Endothelial cell of umbilical vein (primary cell): ENCODE data around the gene GLDN. TPM values are rescaled to one million over a fixed set of nuclear protein-coding genes. Genes with fewer than 3 reads are reported as not detected.
A peak's percentile ranks its signal among the peaks of the same experiment; 100 is the strongest.

Experiments used
- BruUV-seq: library from RNA; stranded (reverse); fragments of 400-500 nt; replicated peaks from 2 replicates; lab custom pipeline; 2021; lab: Mats Ljungman, UMichigan
- CTCF ChIA-PET: fragments of 300-600, 350-600 bp; sonication (Branson Sonifier 250); formaldehyde crosslinking; loops from one replicate; lab custom pipeline; 2021; ENCODE audit warnings: antibody characterized with exemption, inconsistent platforms; lab: Charles Lee
- POLR2A ChIA-PET: fragments of 300-600, 350-600 bp; sonication (Branson Sonifier 250); formaldehyde crosslinking; loops from one replicate; lab custom pipeline; 2021; ENCODE audit warnings: antibody characterized with exemption, inconsistent platforms; lab: Charles Lee
- DNase-seq: peaks from one replicate; pipeline ENCODE4 v3.0.0-alpha.2; 2011; ENCODE audit warnings: low read depth, low spot score
- FAIRE-seq: peaks from 2 replicates; lab custom pipeline; 2011; peaks lifted over from hg19 to GRCh38; lab: Jason Lieb, UNC
- H2AFZ ChIP-seq: 2 replicates; pipeline ENCODE4 v1.6.0; 2012; ENCODE audit warnings: low read depth, low read length, control low read depth, inconsistent platforms
- H3K27ac ChIP-seq: 2 replicates; pipeline ENCODE4 v1.5.1; 2011; ENCODE audit warnings: low read depth, mild to moderate bottlenecking, control low read depth, low read length, moderate library complexity; ENCODE audit not compliant: insufficient read depth
- H3K27me3 ChIP-seq, 2 experiments: 2 replicates each; pipeline versions ENCODE4 v1.6.0 to v1.6.1; 2011; ENCODE audit warnings: low read length in 2 of 2, mixed read lengths in 1 of 2; ENCODE audit not compliant: control insufficient read depth in 2 of 2, insufficient read depth in 2 of 2
- H3K36me3 ChIP-seq, 2 experiments: 2 replicates in 1 of 2; 3 replicates in 1 of 2; pipeline ENCODE4 v1.5.1; 2011; ENCODE audit warnings: low read length in 2 of 2, mild to moderate bottlenecking in 1 of 2, moderate library complexity in 1 of 2; ENCODE audit not compliant: control insufficient read depth in 2 of 2, insufficient read depth in 2 of 2; ENCODE audit errors: extremely low read depth in 1 of 2
- H3K4me1 ChIP-seq: 3 replicates; pipeline ENCODE4 v1.5.1; 2011; ENCODE audit warnings: mild to moderate bottlenecking, low read length; ENCODE audit not compliant: control insufficient read depth, insufficient read depth; ENCODE audit errors: extremely low read depth
- H3K4me2 ChIP-seq: 2 replicates; pipeline ENCODE4 v1.6.1; 2011; ENCODE audit warnings: low read length, control low read depth, mixed read lengths; ENCODE audit not compliant: insufficient read depth
- H3K4me3 ChIP-seq, 3 experiments: fragments of 200-600 bp in 1 of 3; sonication (generic), shearing (Covaris generic) in 1 of 3; replicated peaks in 1 of 3; 2 replicates each; pipeline ENCODE4 v1.5.1; 2011 to 2016; ENCODE audit warnings: control low read depth in 3 of 3, low read length in 3 of 3, mild to moderate bottlenecking in 2 of 3, inconsistent platforms in 1 of 3, low read depth in 1 of 3, moderate library complexity in 1 of 3; ENCODE audit not compliant: insufficient read depth in 1 of 3
- H3K79me2 ChIP-seq: 2 replicates; pipeline ENCODE4 v1.6.0; 2012; ENCODE audit warnings: low read length, inconsistent platforms; ENCODE audit not compliant: control insufficient read depth, insufficient read depth
- H3K9ac ChIP-seq: replicated peaks from 2 replicates; pipeline ENCODE3; 2011; ENCODE audit warnings: low read length, control low read depth; ENCODE audit not compliant: insufficient read depth; ENCODE audit errors: extremely low read depth
- H3K9me1 ChIP-seq: replicated peaks from 3 replicates; pipeline ENCODE4 v1.6.0; 2011; ENCODE audit warnings: mild to moderate bottlenecking, low read length; ENCODE audit not compliant: control insufficient read depth, insufficient read depth; ENCODE audit errors: extremely low read depth
- H3K9me3 ChIP-seq: replicated peaks from 2 replicates; pipeline ENCODE4 v1.5.1; 2012; ENCODE audit warnings: low read length, inconsistent platforms; ENCODE audit not compliant: control insufficient read depth, insufficient read depth
- H4K20me1 ChIP-seq: replicated peaks from 2 replicates; pipeline ENCODE3; 2011; ENCODE audit warnings: mild to moderate bottlenecking, low read length; ENCODE audit not compliant: control insufficient read depth, insufficient read depth; ENCODE audit errors: extremely low read depth
- EZH2 ChIP-seq: IDR thresholded peaks from 2 replicates; pipeline ENCODE4 v1.6.1; 2012; ENCODE audit warnings: borderline replicate concordance, low read depth, mild to moderate bottlenecking, moderate library complexity, low read length, inconsistent platforms; ENCODE audit not compliant: severe bottlenecking
- FOS ChIP-seq: IDR thresholded peaks from 2 replicates; pipeline ENCODE4 v1.6.1; 2011; ENCODE audit warnings: mild to moderate bottlenecking, low read length, moderate library complexity, borderline replicate concordance; ENCODE audit not compliant: insufficient read depth
- GATA2 ChIP-seq: IDR thresholded peaks from 2 replicates; pipeline ENCODE4 v1.7.0; 2011; ENCODE audit warnings: low read depth, mild to moderate bottlenecking, moderate library complexity, mixed read lengths, low read length; ENCODE audit not compliant: insufficient read length, insufficient read depth
- JUN ChIP-seq: IDR thresholded peaks from 2 replicates; pipeline ENCODE4 v1.6.1; 2011; ENCODE audit warnings: borderline replicate concordance, low read depth; ENCODE audit not compliant: insufficient read length, insufficient read depth
- MYC ChIP-seq: IDR thresholded peaks from one replicate; pipeline ENCODE4 v1.6.1; 2011; ENCODE audit warnings: mild to moderate bottlenecking, low read depth, low read length
- POLR2A ChIP-seq: IDR thresholded peaks from 2 replicates; pipeline ENCODE4 v1.6.1; 2012; ENCODE audit warnings: low read depth, mild to moderate bottlenecking, control low read depth, low read length
- POLR2AphosphoS5 ChIP-seq: IDR thresholded peaks from 2 replicates; pipeline ENCODE4 v1.6.1; 2012; ENCODE audit warnings: low read depth, mild to moderate bottlenecking, control low read depth, low read length, moderate library complexity; ENCODE audit not compliant: insufficient read depth
- dilution Hi-C: fragments of 300-500 bp; cut with MboI; formaldehyde crosslinking; loops from one replicate; pipeline ENCODE4 v1.15.0; 2019; ENCODE audit warnings: low sequenced_read_pairs; ENCODE audit not compliant: extremely low pct_ligation_motif_present
- intact Hi-C: fragments of 100-400 bp; cut with micrococcal nuclease; formaldehyde crosslinking; loops from one replicate; pipeline ENCODE4 v1.10.0; 2022
- polyA plus RNA-seq, 4 experiments: library from polyadenylated mRNA; depleted of rRNA in 3 of 4; stranded (reverse) in 3 of 4; unstranded in 1 of 4; fragments of >200 nt; gene quantifications; 2 replicates each; pipeline versions ENCODE4 v1.2.1 to v1.2.3, GENCODE V29; 2011 to 2012; ENCODE audit warnings: missing spikeins in 1 of 4
- total RNA-seq: library from RNA; stranded (reverse); gene quantifications from 2 replicates; pipeline ENCODE4 v1.2.3, GENCODE V29; 2021
- TF ChIP-seq, protein P1 (sequence below), 2 donors: IDR thresholded peaks; 1 replicate in 1 of 2; 2 replicates in 1 of 2; pipeline ENCODE4 v1.5.1; 2011; ENCODE audit warnings: low read length in 2 of 2, mild to moderate bottlenecking in 2 of 2, moderate library complexity in 2 of 2, control low read depth in 1 of 2, inconsistent platforms in 1 of 2, low read depth in 1 of 2; ENCODE audit not compliant: insufficient read depth in 1 of 2; ENCODE audit errors: extremely low read depth in 1 of 2
- TF ChIP-seq, protein P2 (sequence below): IDR thresholded peaks from 2 replicates; pipeline ENCODE4 v1.6.1; 2011; ENCODE audit not compliant: insufficient read depth, insufficient read length

The GLDN gene
- total and polyA plus RNA-seq, 2 donors (not counting 3 experiments of a cell fraction or from before 2014, with no cell fraction given): not detected

DNA sequence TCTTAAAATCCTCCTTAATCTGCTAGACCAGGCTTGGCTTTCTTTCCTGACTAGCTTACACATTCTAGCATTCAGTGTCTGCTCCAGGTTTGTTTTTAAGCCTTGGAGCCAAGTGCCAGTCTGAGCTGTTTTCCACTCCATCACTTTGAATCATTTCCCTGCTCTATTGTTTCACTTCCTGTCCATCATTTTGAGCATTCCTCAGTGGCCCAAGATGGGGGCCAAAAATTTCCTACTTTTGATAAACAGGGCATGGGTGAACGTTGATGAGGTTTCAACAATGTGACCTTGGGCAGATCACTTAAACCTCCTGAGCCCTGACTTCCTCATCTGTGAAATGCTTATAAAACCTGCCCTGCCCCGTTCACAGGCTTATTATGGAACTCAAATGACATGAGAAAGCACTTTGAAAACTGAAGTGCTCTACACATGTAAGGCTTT is 7.4 kb upstream of the GLDN start:
- intact Hi-C loops (loop anchor here (2.0 to 5.0 kb wide), 2 partner anchors 47 to 52 kb away; no protein-coding TSS in a partner anchor), dilution Hi-C loops (no loop called here)
- H3K9ac ChIP-seq: no peak overlapping the region
- DNase-seq (peak; percentile 94), FAIRE-seq (peak; percentile 98)
- ChIA-PET CTCF (interaction anchor here (1.0 to 2.8 kb wide), 12 partner anchors 8 to 171 kb away, joined by 3 to 19 read pairs (median 5); no protein-coding TSS in a partner anchor), POLR2A (no interaction called here)
- no peak overlapping the region for H3K4me3 ChIP-seq
- peaks cover 16% of the 10 kb centered on the region for H3K4me1 ChIP-seq
- BruUV-seq: no TSS peak
- H3K79me2 ChIP-seq: no peaks in the 10 kb centered on the region
- H4K20me1 ChIP-seq: peaks cover 4% of the 10 kb centered on the region
- H2AFZ ChIP-seq: no peak overlapping the region
- H3K9me1 ChIP-seq: no peaks in the 10 kb centered on the region
- peaks cover 85 to 87% of the 10 kb centered on the region in 2 experiments for H3K27me3 ChIP-seq
- no peaks in the 10 kb centered on the region for H3K36me3 ChIP-seq
- H3K9me3 ChIP-seq: no peaks in the 10 kb centered on the region
- H3K27ac ChIP-seq: no peak overlapping the region
- H3K4me2 ChIP-seq: peak overlapping the region; percentile 5
- peak; percentile 39 for TF ChIP-seq POLR2A
- peak; percentile 77 for TF ChIP-seq JUN
- TF ChIP-seq MYC: no peak
- TF ChIP-seq, protein P1, sequence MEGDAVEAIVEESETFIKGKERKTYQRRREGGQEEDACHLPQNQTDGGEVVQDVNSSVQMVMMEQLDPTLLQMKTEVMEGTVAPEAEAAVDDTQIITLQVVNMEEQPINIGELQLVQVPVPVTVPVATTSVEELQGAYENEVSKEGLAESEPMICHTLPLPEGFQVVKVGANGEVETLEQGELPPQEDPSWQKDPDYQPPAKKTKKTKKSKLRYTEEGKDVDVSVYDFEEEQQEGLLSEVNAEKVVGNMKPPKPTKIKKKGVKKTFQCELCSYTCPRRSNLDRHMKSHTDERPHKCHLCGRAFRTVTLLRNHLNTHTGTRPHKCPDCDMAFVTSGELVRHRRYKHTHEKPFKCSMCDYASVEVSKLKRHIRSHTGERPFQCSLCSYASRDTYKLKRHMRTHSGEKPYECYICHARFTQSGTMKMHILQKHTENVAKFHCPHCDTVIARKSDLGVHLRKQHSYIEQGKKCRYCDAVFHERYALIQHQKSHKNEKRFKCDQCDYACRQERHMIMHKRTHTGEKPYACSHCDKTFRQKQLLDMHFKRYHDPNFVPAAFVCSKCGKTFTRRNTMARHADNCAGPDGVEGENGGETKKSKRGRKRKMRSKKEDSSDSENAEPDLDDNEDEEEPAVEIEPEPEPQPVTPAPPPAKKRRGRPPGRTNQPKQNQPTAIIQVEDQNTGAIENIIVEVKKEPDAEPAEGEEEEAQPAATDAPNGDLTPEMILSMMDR (IDR thresholded peaks at IDR 0.05; ENCODE audit: extremely low read depth in 1 of 2, insufficient read depth in 1 of 2, low read depth in 1 of 2, low read length in 2 of 2): no peak
- TF ChIP-seq EZH2: no peak
- peak; percentile 76 for TF ChIP-seq FOS
- peak; percentile 99 for TF ChIP-seq POLR2AphosphoS5
- TF ChIP-seq, protein P2, sequence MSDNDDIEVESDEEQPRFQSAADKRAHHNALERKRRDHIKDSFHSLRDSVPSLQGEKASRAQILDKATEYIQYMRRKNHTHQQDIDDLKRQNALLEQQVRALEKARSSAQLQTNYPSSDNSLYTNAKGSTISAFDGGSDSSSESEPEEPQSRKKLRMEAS: no peak
- TF ChIP-seq GATA2: peak; percentile 93
